SIG-M5 treated with dmso at 0.1 percent for 504 hours (cell line): ENCODE measurements around the gene PGM2L1.

Experiments
- DNase-seq: peaks from one replicate; lab custom pipeline; 2025; ENCODE audit not compliant: unreplicated experiment; lab: John Stamatoyannopoulos, UW

PGM2L1 gene

DNA sequence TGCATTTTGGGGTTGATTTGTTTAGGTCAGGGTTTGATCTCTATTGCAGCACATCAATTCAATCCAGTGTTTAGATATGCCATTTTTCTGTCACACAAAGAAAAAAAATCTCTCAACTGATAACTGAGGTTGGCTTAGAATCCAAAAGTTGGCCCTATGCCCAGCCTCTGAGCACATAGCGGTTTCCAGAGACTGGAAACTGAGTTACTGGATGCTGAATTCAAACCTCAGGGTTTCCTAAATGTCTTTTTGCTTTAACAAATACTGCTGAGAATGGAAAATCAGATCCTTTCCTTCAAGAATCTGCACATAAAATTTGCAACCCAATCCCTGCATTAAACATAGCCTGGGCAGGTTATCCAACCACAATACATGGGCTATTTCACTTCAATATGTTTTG lies 90.8 kb downstream of the PGM2L1 start:
- DNase-seq = no peak

DNA sequence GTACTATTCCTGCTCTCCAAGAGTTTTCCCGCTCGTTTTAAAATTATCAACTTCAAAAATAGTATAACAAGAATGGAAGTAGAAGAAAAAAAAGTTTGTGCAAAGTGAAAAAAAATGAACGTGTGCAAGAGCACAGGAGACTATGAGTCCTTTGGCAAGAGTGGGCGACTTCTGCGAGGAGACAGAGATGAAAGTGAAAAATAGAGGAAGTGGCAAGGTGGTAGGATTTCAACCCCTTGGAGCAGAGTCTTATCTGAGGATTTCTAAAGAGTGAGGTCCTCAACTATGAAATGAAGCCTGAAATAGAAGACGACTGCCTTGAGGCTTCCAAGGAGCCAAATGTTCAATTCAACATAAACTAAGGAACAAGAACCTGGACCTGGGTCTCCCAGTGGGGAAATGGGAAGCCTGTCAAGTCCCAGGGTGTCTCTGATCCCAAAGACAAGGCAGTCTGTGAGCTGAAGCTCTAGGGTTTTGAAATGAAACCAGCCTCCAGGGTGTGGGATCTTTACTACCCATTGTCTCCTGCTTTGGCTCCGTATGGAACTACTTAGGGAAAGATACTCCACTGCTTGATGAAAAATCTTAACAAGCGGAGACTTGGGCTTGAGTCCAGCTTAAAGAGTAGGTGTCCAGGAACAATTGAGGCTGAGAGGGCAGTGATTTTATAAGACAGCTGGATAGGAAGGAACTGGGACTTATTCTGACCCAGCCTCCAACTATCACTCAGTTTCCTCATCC lies 91.6 kb downstream of the PGM2L1 start:
- peak; percentile 52 for DNase-seq

- DNase-seq = no peak
These were observed 99.2 kb downstream of the PGM2L1 start for GRCh38 chr11:74299015-74299414.

DNA sequence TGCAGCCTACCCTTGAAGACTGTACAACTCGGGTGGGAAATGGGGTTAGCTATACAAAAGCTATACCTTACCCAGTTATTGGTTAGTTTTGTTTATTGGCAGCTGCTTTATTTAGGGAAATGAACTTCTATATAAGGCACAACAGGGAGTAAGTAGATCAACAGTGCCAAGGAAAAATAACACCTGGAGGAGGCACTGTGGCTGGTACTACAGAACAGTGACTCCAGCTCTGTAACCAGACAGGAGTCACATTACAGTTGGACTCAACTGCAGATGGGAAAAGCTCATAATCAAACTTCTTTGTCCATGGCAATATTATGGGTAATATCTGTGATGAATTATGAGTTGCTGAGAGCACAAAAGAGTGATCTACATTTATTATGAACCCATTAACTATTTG lies 100.7 kb downstream of the PGM2L1 start:
- DNase-seq = no peak

DNA sequence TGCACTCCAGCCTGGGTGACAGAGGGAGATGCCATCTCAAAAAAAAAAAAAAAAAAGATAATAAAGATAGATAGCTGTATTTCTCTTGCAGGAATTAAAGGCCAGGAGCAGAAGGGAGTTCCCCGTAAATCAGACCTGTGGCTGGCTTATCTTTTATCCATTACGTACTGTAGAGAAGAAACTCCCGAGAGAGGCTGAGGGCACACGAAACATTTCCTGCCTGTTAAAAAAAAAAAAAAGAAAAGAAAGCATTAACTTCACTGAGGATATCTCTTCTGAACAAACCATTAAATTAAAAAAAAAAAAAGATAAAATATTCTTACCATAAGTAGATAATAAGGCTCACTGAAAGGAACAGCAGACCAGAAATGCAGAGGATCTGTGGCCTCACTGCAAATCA lies 109.3 kb downstream of the PGM2L1 start:
- no peak for DNase-seq

DNA sequence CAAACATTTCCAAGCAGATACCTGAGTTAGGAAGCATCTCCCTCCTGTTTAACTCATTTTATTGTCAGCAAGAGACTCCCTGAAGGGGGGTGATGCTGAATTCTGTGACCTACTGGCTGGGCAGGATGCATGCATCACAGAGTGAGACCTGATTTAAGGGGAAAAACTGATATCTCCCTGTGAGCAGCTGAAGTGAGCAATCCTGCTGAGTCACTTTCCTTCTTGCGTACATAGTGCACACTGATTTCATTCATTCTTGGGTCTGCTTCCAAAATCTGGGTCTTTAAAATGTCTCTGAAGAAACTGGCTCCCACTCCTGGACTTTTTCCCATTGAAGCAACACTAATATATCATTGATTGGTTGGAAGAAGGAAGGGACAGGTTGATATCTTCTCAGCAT lies 110.1 kb downstream of the PGM2L1 start:
- DNase-seq = no peak

DNA sequence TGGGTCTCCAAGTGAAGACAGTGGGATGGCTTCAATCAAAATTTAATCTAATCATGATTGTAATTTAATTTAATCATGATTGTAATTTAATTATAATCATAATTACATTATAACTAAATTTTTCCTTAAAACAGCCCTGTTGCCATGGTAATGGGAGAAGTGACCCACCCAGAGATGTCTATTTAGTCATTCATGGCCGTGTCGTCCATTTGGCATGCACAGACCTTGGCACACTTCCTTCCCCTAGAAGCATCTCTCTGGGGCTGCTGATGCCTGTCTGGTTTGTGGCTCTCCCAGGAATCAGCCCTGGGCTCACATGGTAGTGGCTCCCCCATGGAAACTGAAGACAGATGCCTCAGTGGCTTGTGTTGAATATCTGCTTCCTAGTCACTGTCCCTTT lies 113.8 kb downstream of the PGM2L1 start:
- no peak for DNase-seq

- no peak for DNase-seq
These were observed 114.6 kb downstream of the PGM2L1 start for GRCh38 chr11:74283580-74284180.

DNA sequence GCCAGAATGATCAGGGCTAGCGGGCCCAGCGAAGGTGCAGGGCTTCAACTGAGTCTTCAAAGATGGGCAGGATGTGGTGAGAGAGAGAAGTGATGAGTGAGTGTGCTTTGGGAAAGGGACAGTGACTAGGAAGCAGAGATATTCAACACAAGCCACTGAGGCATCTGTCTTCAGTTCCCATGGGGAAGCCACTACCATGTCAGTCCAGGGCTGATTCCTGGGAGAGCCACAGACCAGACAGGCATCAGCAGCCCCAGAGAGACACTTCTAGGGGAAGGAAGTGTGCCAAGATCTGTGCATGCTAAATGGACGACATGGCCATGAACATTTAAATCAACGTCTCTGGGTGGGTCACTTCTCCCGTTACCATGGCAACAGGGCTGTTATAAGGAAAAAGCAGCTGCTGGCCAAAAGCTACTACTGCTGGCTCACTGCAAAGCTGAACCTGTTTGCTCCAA lies 115.3 kb downstream of the PGM2L1 start:
- no peak for DNase-seq

- no peak for DNase-seq
These were observed 115.8 kb downstream of the PGM2L1 start for GRCh38 chr11:74282421-74282820.

GRCh38 chr11:74280494-74280893 lies 117.7 kb downstream of the PGM2L1 start:
- no peak for DNase-seq
